Gastrocnemius medialis (tissue), 4 donors: Measurements from ENCODE around the gene VSNL1. TPM values are rescaled to one million over a fixed set of nuclear protein-coding genes. Genes with fewer than 3 reads are reported as not detected.

Experiments used
- ATAC-seq, 2 donors: fragments of 150-250 bp; one replicate each; pipeline ENCODE4 v1.9.1; 2016
- DNase-seq, 2 donors: peaks; one replicate each; pipeline ENCODE4 v3.0.0-alpha.2; 2019
- H3K27ac ChIP-seq, 4 donors: fragments of 200-600 bp; sonication (generic); 1 replicate in 1 of 4; 2 replicates in 3 of 4; pipeline ENCODE4 v1.5.1; 2016 to 2018; ENCODE audit warnings: mild to moderate bottlenecking in 2 of 4, moderate library complexity in 1 of 4
- H3K27me3 ChIP-seq, 3 donors: fragments of 200-600 bp; sonication (generic) in 2 of 3; 1 replicate in 1 of 3; 2 replicates in 2 of 3; pipeline versions ENCODE4 v1.5.1 to v1.6.0; 2016 to 2019; ENCODE audit warnings: mild to moderate bottlenecking in 1 of 3, moderate library complexity in 1 of 3
- H3K36me3 ChIP-seq, 2 donors: fragments of 200-600 bp; sonication (generic) in 1 of 2; one replicate each; pipeline ENCODE4 v1.5.1; 2017 to 2018
- H3K4me1 ChIP-seq, 2 donors: fragments of 200-600 bp; sonication (generic) in 1 of 2; one replicate each; pipeline ENCODE4 v1.5.1; 2016 to 2017; ENCODE audit warnings: mild to moderate bottlenecking in 2 of 2
- H3K4me3 ChIP-seq, 4 donors: fragments of 200-600 bp; sonication (generic) in 3 of 4; 1 replicate in 1 of 4; 2 replicates in 3 of 4; pipeline ENCODE4 v1.5.1; 2016 to 2019; ENCODE audit warnings: mild to moderate bottlenecking in 2 of 4
- H3K9me3 ChIP-seq, 3 donors: fragments of 200-600 bp; sonication (generic) in 2 of 3; 1 replicate in 1 of 3; 2 replicates in 2 of 3; pipeline ENCODE4 v1.5.1; 2016 to 2019
- CTCF ChIP-seq, 5 experiments: fragments of 450-650 bp in 3 of 5; fragments of 200-600 bp in 2 of 5; sonication (generic) in 2 of 5; IDR thresholded peaks in 4 of 5; conservative IDR thresholded peaks in 1 of 5; 1 replicate in 4 of 5; 2 replicates in 1 of 5; pipeline ENCODE4 v1.5.1; 2016 to 2019; ENCODE audit warnings: antibody characterized with exemption in 5 of 5, mild to moderate bottlenecking in 3 of 5, moderate library complexity in 3 of 5
- POLR2A ChIP-seq, 2 donors: fragments of 450-650 bp; IDR thresholded peaks; one replicate each; pipeline ENCODE4 v1.6.1; 2017; ENCODE audit warnings: antibody characterized with exemption in 2 of 2, mild to moderate bottlenecking in 2 of 2, moderate library complexity in 2 of 2
- in situ Hi-C, 4 donors: fragments of 200-750 bp; cut with MboI; loops; one replicate each; pipeline versions ENCODE4 v1.15.0 to v1.8.0; 2017; ENCODE audit warnings: low sequenced_read_pairs in 4 of 4
- intact Hi-C: fragments of 100-400 bp; cut with DNase I; formaldehyde crosslinking; loops from one replicate; pipeline ENCODE4 v1.15.1; 2023; ENCODE audit warnings: low total_unique reads
- total RNA-seq, 4 donors: library from RNA; depleted of rRNA; stranded (reverse); fragments of >200 nt; gene quantifications; one replicate each; pipeline versions ENCODE4 v1.1.0 to v1.2.3, GENCODE V29; 2016

VSNL1 gene
- total RNA-seq, 4 donors from 2014 or later = not detected

DNA sequence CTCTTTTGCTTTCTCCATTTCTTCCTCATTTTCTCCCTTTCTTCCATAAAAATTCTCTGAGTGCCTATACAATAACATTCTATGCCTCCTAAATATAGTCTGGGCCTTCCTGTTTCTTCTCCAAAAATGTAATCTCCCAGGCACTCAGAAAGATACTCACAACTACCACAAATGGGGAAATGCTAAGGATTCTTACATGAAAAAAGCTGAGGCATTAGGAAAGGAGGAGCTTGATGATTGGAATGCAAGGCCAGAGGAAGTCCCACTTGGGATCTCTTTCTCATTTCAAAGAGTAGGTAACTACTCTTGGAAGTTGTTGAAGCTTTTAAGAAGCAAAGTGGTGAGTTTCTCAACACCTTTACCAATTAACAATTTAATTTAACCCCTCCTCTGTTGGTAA is 3.4 kb downstream of the VSNL1 start:
- H3K27me3 ChIP-seq = peaks cover 0 to 45% (median 0%) of the 10 kb centered on the region in 3 donors
- no peaks in the 10 kb centered on the region for H3K9me3 ChIP-seq
- H3K36me3 ChIP-seq = no peaks in the 10 kb centered on the region
- no peak overlapping the region for H3K4me3 ChIP-seq
- no peak overlapping the region for H3K27ac ChIP-seq
- H3K4me1 ChIP-seq = peaks cover 6 to 18% of the 10 kb centered on the region in 2 donors
- intact Hi-C loops = no loop called here
- no peak for DNase-seq
- no peak for TF ChIP-seq CTCF (IDR thresholded peaks at IDR 0.05 in 4 of 5, conservative IDR thresholded peaks at IDR 0.05 in 1 of 5)
- TF ChIP-seq POLR2A (IDR thresholded peaks at IDR 0.05) = no peak
- in situ Hi-C loops = no loop called here
- no peak for ATAC-seq

DNA sequence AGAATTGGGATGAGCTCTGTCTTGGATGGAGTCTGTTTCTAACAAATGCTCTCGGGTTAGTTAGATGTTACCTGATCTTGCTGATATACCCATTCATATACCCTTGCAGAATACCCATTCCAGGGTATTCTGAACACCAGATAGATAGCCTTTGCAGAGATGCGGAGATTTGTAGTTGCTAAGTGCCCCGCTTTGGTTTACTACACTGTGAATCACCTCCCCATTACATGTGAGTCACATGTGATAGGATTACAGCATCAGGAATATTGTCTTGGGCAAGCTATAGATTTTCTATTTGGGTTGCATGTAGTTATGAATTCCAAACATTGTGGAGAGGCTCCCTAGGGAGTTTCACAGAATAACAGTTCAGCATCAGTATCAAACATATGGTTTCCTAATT is 3.8 kb downstream of the VSNL1 start:
- Histone ChIP-seq H3K27me3 (peaks cover 0 to 45% (median 0%) of the 10 kb centered on the region in 3 donors), H3K4me3 (no peak overlapping the region), H3K27ac (no peak overlapping the region), H3K36me3 (no peaks in the 10 kb centered on the region), H3K4me1 (peaks cover 6 to 18% of the 10 kb centered on the region in 2 donors), H3K9me3 (no peaks in the 10 kb centered on the region)
- in situ Hi-C loops = no loop called here
- ATAC-seq = no peak
- no peak for TF ChIP-seq CTCF (IDR thresholded peaks at IDR 0.05 in 4 of 5, conservative IDR thresholded peaks at IDR 0.05 in 1 of 5)
- no peak for TF ChIP-seq POLR2A (IDR thresholded peaks at IDR 0.05)
- intact Hi-C loops = no loop called here
- DNase-seq = no peak

DNA sequence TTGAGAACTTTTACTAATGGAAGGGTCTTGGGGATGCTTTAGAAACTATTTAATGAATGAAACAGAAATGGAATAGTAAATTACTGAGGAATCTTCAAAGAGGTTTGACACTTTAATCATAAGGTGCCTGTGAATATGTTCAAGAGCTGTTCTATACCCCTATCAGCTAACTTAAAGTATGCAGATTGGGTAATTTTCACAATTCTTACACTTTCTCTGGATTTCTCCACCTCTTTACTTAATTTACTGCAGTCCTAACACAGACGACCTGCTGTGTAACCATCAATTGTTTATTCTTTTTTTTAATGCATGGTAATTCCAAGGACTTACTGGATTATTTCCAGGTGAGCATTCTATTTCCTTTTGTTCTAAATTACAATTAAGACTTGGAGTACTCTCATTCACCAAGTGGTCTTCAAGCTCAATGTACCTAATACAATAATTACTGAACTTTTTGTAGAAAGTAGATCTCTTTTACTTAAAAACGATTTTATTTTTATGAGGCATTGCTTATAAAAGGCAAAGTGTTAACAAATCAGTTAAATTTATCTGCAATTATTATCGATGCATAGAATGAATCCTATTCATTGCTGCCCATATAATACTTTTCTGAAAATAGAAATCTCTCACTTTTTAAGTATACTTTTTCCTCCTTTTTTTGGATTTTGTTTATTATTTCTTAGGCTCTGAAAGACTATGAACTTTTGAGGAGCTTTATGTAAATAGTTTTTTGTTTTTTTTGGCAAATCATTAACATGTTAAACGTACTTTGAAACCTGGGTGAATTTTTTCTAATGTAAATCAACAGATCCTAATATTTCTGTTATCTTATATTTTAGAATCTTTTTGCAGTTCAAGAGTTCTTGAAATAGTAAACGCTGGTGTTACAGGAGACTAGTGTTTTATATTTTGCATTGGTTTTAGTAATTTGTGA is 5.5 kb downstream of the VSNL1 start:
- TF ChIP-seq CTCF (IDR thresholded peaks at IDR 0.05 in 4 of 5, conservative IDR thresholded peaks at IDR 0.05 in 1 of 5) (no peak), POLR2A (IDR thresholded peaks at IDR 0.05) (no peak)
- Histone ChIP-seq H3K4me1 (peaks cover 4 to 8% of the 10 kb centered on the region in 2 donors), H3K9me3 (no peaks in the 10 kb centered on the region), H3K36me3 (no peaks in the 10 kb centered on the region), H3K27me3 (peaks cover 0 to 39% (median 0%) of the 10 kb centered on the region in 3 donors), H3K27ac (no peak overlapping the region), H3K4me3 (no peak overlapping the region)
- intact Hi-C loops (no loop called here), in situ Hi-C loops (no loop called here)
- no peak for DNase-seq
- ATAC-seq = no peak

- ATAC-seq (no peak), DNase-seq (no peak)
- Histone ChIP-seq H3K4me3 (no peak overlapping the region), H3K9me3 (no peaks in the 10 kb centered on the region), H3K36me3 (no peaks in the 10 kb centered on the region), H3K27ac (no peak overlapping the region), H3K27me3 (peaks cover 0 to 26% (median 0%) of the 10 kb centered on the region in 3 donors), H3K4me1 (no peaks in the 10 kb centered on the region)
- in situ Hi-C loops = no loop called here
- TF ChIP-seq POLR2A (IDR thresholded peaks at IDR 0.05) (no peak), CTCF (IDR thresholded peaks at IDR 0.05 in 4 of 5, conservative IDR thresholded peaks at IDR 0.05 in 1 of 5) (no peak)
- intact Hi-C loops = no loop called here
These were observed 6.7 kb downstream of the VSNL1 start for GRCh38 chr2:17547237-17547636.
